Activated CD4-positive, alpha-beta T cell treated with anti-CD3 and anti-CD28 coated beads, Interleukin-2, amount 10 ng/mL, durations not matched to agents 7 days and 5 days (primary cell): ENCODE measurements around the gene AQP6. TPM values are rescaled to one million over a fixed set of nuclear protein-coding genes. Genes with fewer than 3 reads are reported as not detected.

ENCODE experiments used
- CTCF ChIA-PET: fragments of 350-600 bp; sonication (Branson Sonifier 250); formaldehyde crosslinking; loops from one replicate; lab custom pipeline; 2021; ENCODE audit warnings: antibody characterized with exemption; lab: Charles Lee
- POLR2A ChIA-PET: fragments of 350-600 bp; sonication (Branson Sonifier 250); formaldehyde crosslinking; loops from one replicate; lab custom pipeline; 2021; ENCODE audit warnings: antibody characterized with exemption; lab: Charles Lee
- DNase-seq: peaks from one replicate; pipeline ENCODE4 v3.0.0-alpha.2; 2020
- H3K27ac Mint-ChIP-seq: one replicate; pipeline ENCODE4 v1.8.0; 2021; ENCODE audit warnings: mild to moderate bottlenecking, moderate library complexity, mixed read lengths
- H3K27me3 Mint-ChIP-seq: one replicate; pipeline ENCODE4 v1.8.0; 2021; ENCODE audit warnings: mixed read lengths
- H3K36me3 Mint-ChIP-seq: one replicate; pipeline ENCODE4 v1.8.0; 2021; ENCODE audit warnings: low read depth, mixed read lengths
- H3K4me1 Mint-ChIP-seq: one replicate; pipeline ENCODE4 v1.8.0; 2021; ENCODE audit warnings: mixed read lengths
- H3K4me3 Mint-ChIP-seq: one replicate; pipeline ENCODE4 v1.8.0; 2021; ENCODE audit warnings: mild to moderate bottlenecking, moderate library complexity, mixed read lengths
- H3K9me3 Mint-ChIP-seq: one replicate; pipeline ENCODE4 v1.8.0; 2021; ENCODE audit warnings: mixed read lengths
- total RNA-seq, 2 experiments: library from RNA; stranded (reverse); gene quantifications; one replicate each; pipeline ENCODE4 v1.2.3, GENCODE V29; 2021

AQP6 gene
- total RNA-seq, 2 experiments from 2014 or later: not detected

DNA sequence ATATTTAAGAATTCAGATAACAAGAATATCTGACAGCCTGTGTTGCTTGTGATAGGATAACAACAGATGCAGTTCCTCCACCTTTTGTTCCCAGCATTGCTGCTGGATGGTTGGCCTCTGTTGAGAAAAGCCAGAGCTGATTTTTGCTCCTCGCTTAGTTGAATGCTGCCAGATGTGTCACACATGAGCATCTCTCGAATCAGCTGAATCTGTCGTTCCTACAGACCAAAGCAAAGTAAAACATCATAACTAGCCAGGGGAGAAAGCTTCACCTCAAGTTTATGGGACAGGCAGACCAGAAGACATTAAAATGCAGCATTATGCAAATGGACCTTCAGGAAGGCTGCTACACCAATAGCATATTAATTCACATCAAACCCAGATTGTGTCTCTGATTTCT, 32.4 kb downstream of the AQP6 start:
- Mint-ChIP-seq H3K9me3 (no peaks in the 10 kb centered on the region), H3K27me3 (no peaks in the 10 kb centered on the region), H3K27ac (no peak overlapping the region), H3K4me3 (no peak overlapping the region), H3K36me3 (peaks cover 56% of the 10 kb centered on the region), H3K4me1 (peaks cover 11% of the 10 kb centered on the region)
- DNase-seq: no peak
- ChIA-PET POLR2A (no interaction called here), CTCF (interaction anchor here (1.2 to 2.0 kb wide), 2 partner anchors 38 to 39 kb away, joined by 4 to 9 read pairs; no protein-coding TSS in a partner anchor)

DNA sequence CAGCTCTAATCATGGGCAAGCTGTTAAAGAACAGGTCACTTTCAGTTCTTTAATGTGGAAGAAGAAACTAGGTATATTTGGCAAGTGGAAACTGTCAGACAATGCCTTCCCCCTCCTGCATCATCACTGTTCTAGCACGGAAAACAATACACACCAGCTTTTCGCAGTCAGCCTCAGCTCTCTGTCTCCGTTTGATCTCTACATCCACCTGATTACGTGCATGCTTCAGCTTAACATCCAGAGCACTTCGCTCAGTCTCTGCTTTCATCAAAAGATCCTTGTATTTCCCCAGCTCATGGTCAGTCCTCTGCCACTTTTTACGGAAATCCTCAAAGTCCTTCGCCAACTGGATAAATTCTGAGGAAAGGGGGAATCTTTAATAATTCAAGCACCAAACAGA, 33.5 kb downstream of the AQP6 start:
- Mint-ChIP-seq H3K9me3 (no peaks in the 10 kb centered on the region), H3K27me3 (no peaks in the 10 kb centered on the region), H3K4me3 (no peak overlapping the region), H3K36me3 (peaks cover 50% of the 10 kb centered on the region), H3K27ac (peak overlapping the region; percentile 52), H3K4me1 (peaks cover 11% of the 10 kb centered on the region)
- POLR2A ChIA-PET: no interaction called here
- CTCF ChIA-PET: interaction anchor here (0.6 to 2.0 kb wide), 7 partner anchors 10 to 537 kb away, joined by 3 to 9 read pairs (median 3); partner anchors contain the start of gene AQP6
- no peak for DNase-seq

DNA sequence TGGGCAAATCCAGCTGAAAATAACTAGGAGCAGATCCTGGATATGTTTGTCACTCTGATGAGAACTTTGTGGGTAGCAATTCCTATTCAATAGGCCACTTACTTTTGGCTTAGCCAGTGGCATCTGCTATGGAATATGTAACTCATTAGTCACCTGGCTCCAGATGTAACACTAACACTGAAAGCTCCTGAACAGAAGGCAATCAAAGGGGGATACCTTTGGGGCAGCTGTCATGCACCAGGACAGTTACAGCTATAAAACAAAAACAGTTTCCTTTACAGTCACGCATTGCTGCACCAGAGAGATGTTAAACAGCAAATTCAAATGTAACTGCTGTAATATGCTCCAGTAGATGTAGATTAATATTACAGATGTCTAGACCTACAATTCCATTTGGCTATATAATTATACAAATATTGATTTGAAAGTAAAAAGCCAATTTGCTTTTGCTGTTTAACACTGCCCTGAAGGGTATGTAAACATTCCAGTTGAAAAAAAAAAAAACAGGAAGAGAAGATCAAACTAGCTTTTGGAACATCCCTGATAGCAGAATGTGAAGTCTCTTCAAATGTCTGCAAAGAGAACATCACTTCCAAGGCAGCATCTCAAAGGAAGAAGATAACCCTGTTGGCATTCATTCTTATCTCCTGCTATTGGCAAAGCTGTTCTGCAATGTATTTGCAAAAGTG, 34.2 kb downstream of the AQP6 start:
- H3K27me3 Mint-ChIP-seq: no peaks in the 10 kb centered on the region
- no peak overlapping the region for H3K27ac Mint-ChIP-seq
- H3K4me1 Mint-ChIP-seq: peaks cover 11% of the 10 kb centered on the region
- ChIA-PET CTCF (interaction anchor here (0.6 to 2.0 kb wide), 7 partner anchors 11 to 537 kb away, joined by 3 to 9 read pairs (median 3); partner anchors contain the start of gene AQP6), POLR2A (interaction anchor here (1.0 kb wide), 1 partner anchor 53 kb away, joined by 5 read pairs; no protein-coding TSS in a partner anchor)
- H3K9me3 Mint-ChIP-seq: no peaks in the 10 kb centered on the region
- no peak overlapping the region for H3K4me3 Mint-ChIP-seq
- DNase-seq: no peak
- H3K36me3 Mint-ChIP-seq: peaks cover 46% of the 10 kb centered on the region

DNA sequence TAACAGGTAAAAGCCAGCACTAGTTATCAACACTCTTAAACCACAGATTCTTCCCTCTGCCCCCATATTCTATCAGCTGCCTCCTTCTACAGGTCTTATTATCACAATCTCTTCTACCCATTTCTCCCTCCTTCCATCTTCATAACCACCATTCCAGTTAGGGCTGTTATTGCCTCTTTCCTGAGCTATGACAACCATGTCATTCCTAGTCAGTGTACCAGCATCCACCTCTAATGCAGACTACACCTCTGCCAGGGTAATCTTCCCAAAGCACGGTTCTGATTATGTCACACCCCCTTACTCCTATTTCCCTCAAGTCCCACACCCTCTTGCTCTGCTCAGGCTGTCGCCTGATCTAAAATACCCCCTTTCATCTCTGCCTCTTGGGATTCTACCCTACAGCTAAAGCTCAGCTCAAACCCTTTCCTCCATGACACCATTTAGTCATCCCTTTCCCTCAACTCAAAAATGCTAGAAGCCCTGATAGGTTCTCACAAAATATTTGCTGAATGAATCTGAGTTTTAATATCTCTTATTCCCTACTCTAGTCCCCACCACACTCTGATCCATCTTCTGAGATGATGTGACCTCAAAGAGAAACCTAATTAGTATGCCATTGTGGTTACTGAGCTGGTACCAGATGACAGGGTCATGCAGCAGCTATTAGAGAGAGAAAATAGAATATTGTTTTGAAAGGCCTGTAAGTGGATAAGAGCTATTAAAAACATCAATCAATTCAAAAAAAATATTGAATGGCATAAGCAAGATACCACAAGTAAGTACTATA, 40.8 kb downstream of the AQP6 start:
- POLR2A ChIA-PET: interaction anchor here (0.6 kb wide), 2 partner anchors 15 to 41 kb away, joined by 3 to 5 read pairs; no protein-coding TSS in a partner anchor
- peaks cover 26% of the 10 kb centered on the region for H3K4me1 Mint-ChIP-seq

DNA sequence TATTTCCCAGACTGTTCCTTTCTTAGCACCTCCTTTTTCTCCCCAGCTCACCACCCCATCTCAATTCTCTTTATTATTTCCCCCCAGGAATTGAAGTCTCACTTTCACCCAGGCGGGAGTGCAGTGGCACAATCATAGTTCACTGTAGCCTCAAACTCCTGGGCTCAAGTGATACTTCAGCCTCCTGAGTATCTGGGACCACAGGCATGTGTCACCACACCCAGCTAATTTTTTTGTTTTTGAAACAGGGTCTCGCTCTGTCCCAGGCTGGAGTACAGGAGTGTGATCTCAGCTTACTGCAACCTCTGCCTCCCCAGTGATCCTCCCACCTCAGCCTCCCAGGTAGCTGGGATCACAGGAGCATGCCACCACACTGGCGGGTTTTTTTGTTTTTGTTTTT, 41.6 kb downstream of the AQP6 start:
- no peaks in the 10 kb centered on the region for H3K9me3 Mint-ChIP-seq
- no peak overlapping the region for H3K4me3 Mint-ChIP-seq
- DNase-seq: no peak
- ChIA-PET CTCF (interaction anchor here (0.5 to 2.8 kb wide), 8 partner anchors 20 to 436 kb away, joined by 3 to 11 read pairs (median 4); no protein-coding TSS in a partner anchor), POLR2A (interaction anchor here (0.6 kb wide), 1 partner anchor 42 kb away, joined by 3 read pairs; no protein-coding TSS in a partner anchor)
- no peak overlapping the region for H3K27ac Mint-ChIP-seq
- no peaks in the 10 kb centered on the region for H3K27me3 Mint-ChIP-seq
- peaks cover 40% of the 10 kb centered on the region for H3K36me3 Mint-ChIP-seq
- H3K4me1 Mint-ChIP-seq: peaks cover 31% of the 10 kb centered on the region

More for the DNA sequence above, 40.8 kb downstream of the AQP6 start:
- Mint-ChIP-seq H3K9me3 (no peaks in the 10 kb centered on the region), H3K4me3 (no peak overlapping the region), H3K36me3 (peaks cover 35% of the 10 kb centered on the region), H3K27me3 (no peaks in the 10 kb centered on the region), H3K27ac (peak overlapping the region; percentile 6)
- DNase-seq: no peak
- CTCF ChIA-PET: interaction anchor here (0.7 to 2.8 kb wide), 8 partner anchors 19 to 68 kb away, joined by 3 to 11 read pairs (median 4); no protein-coding TSS in a partner anchor

DNA sequence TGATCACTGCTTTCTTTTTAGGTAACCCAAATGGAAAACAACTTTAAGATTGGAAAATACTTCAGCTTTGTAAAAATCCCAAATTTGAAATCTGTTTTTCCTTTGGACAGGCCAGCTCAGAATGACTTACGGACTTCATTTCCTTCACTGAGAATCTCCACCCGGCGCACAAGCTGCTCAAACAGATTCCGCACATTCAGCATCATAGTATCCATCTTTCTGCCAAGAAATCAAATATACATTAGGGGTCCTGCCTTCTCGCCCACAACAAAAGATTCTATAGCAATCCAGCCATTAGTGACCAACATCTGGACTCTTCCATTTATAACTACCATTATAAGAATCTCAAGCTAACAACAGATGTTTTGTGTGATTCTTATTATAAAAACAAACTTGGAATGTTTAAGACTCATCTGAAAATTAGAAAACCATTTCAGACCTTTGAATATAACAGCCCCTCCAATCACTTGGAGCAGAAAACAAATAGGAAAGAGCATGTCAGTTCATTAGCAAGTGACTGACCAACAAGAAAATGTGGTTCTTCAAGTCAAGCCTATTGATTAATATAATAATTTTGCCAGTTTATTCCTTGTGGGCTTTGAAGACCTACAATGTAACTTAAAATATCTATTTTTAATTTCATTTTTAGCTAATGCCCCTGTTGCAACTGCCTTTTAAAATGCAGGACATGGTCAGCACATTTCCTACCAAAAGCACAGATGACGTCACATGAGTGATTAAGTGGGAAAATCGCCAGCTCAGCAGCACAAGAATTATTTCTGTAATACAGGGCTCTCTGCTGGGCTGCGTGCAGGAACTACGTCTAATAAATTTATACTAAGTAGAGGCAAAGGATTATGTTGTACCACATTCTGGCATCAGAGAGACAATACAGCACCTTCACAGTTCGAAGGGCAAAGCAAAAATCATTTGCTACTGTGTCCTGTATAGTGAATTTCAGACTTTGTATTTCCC, 44.0 kb downstream of the AQP6 start:
- POLR2A ChIA-PET: no interaction called here
- no peak for DNase-seq
- Mint-ChIP-seq H3K27ac (no peak overlapping the region), H3K4me3 (no peak overlapping the region), H3K4me1 (peaks cover 39% of the 10 kb centered on the region), H3K36me3 (peaks cover 35% of the 10 kb centered on the region), H3K9me3 (no peaks in the 10 kb centered on the region), H3K27me3 (no peaks in the 10 kb centered on the region)
- CTCF ChIA-PET: interaction anchor here (1.2 to 1.6 kb wide), 2 partner anchors 9 to 22 kb away, joined by 3 to 6 read pairs; partner anchors contain the start of gene RACGAP1

DNA sequence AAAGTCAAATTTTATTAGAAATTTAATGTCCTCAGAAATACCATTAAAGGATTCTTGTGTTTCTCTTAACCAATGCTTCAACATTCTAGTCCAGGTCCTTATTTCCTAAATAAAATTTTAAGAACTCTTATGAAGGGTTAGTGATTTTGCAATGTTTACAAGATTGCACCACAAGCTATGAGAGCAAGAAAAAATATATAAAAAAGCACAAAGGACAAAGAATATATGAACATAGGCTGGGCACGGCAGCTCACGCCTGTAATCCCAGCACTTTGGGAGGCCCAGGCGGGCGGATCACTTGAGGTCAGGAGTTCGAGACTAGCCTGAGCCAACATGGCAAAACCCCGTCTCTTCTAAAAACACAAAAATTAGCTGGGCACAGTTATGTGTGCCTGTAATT, 44.9 kb downstream of the AQP6 start:
- ChIA-PET POLR2A (no interaction called here), CTCF (interaction anchor here (1.0 to 1.6 kb wide), 3 partner anchors 11 to 23 kb away, joined by 3 to 6 read pairs (median 3); no protein-coding TSS in a partner anchor)
- H3K27me3 Mint-ChIP-seq: no peaks in the 10 kb centered on the region
- peaks cover 39% of the 10 kb centered on the region for H3K36me3 Mint-ChIP-seq
- H3K4me3 Mint-ChIP-seq: no peak overlapping the region
- no peak overlapping the region for H3K27ac Mint-ChIP-seq
- H3K4me1 Mint-ChIP-seq: peaks cover 45% of the 10 kb centered on the region
- H3K9me3 Mint-ChIP-seq: no peaks in the 10 kb centered on the region
- DNase-seq: no peak

DNA sequence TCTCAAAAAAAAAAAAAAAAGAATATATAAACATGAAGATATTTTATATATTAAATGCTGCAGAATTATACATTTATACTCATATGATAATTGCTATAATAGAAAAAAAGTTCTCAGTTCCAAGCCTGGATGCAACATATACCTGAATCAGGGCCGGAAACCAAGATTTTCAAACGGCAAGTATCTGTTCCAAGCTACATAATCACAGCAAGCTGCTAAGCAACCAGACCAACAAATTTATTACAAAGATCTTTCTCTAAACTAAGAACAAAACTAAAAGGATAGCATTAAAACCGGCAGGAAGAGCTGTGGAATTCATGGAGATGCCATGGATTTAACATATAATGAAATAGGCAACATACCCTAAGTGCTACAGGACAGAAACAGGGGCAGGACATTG, 45.4 kb downstream of the AQP6 start:
- Mint-ChIP-seq H3K27ac (no peak overlapping the region), H3K36me3 (peaks cover 44% of the 10 kb centered on the region), H3K9me3 (no peaks in the 10 kb centered on the region), H3K4me1 (peaks cover 51% of the 10 kb centered on the region), H3K4me3 (no peak overlapping the region), H3K27me3 (no peaks in the 10 kb centered on the region)
- ChIA-PET POLR2A (interaction anchor here (0.6 kb wide), 1 partner anchor 34 kb away, joined by 12 read pairs; no protein-coding TSS in a partner anchor), CTCF (interaction anchor here (0.6 to 1.6 kb wide), 5 partner anchors 12 to 1385 kb away, joined by 3 to 6 read pairs (median 3); no protein-coding TSS in a partner anchor)
- DNase-seq: no peak

DNA sequence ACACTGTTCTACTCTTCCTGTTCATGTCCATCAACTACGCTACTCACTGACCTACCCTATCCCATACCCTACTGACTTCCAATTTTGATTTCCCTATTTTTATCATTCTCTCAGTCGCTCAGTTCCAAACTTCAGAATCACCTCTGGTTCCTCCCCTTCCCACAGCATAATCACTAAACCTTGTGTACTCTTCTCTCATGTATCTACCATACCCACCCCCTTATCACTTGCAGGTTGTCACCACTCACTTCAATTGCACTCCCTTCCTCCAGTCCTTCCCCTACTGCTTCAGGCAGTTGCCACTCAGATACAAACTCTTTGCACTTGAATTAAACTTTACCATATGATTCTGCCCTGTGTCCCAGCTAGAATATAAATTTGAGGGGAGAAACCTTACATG, 46.2 kb downstream of the AQP6 start:
- Mint-ChIP-seq H3K27me3 (no peaks in the 10 kb centered on the region), H3K9me3 (no peaks in the 10 kb centered on the region), H3K36me3 (peaks cover 41% of the 10 kb centered on the region), H3K4me1 (peaks cover 50% of the 10 kb centered on the region), H3K27ac (peak overlapping the region; percentile 68), H3K4me3 (no peak overlapping the region)
- POLR2A ChIA-PET: no interaction called here
- CTCF ChIA-PET: interaction anchor here (0.6 to 1.6 kb wide), 2 partner anchors 36 to 308 kb away, joined by 3 read pairs; no protein-coding TSS in a partner anchor
- DNase-seq: no peak

DNA sequence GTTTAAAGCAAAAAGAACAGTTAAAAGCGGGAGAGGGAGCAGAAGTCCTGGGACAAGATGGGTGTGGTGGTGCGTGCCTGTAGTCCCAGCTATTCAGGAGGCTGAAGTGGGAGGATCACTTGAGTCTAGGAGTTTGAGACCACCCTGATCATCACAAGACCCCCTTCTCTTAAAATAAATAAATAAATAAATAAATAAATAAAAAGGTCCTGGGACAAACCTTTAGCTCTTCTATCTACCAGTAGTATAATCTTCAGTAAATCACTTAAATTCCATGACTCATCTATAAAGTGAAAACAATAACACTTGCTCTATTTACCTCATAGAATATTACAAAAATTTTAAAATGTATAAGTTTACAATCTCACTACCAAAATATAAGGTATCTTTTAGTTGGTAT, 46.8 kb downstream of the AQP6 start:
- peaks cover 49% of the 10 kb centered on the region for H3K4me1 Mint-ChIP-seq
- H3K36me3 Mint-ChIP-seq: peaks cover 42% of the 10 kb centered on the region
- ChIA-PET POLR2A (no interaction called here), CTCF (interaction anchor here (1.4 to 1.6 kb wide), 2 partner anchors 36 to 92 kb away, joined by 3 to 6 read pairs; partner anchors contain the start of gene COX14)
- H3K27me3 Mint-ChIP-seq: no peaks in the 10 kb centered on the region
- no peak overlapping the region for H3K4me3 Mint-ChIP-seq
- no peak for DNase-seq
- no peak overlapping the region for H3K27ac Mint-ChIP-seq
- no peaks in the 10 kb centered on the region for H3K9me3 Mint-ChIP-seq

DNA sequence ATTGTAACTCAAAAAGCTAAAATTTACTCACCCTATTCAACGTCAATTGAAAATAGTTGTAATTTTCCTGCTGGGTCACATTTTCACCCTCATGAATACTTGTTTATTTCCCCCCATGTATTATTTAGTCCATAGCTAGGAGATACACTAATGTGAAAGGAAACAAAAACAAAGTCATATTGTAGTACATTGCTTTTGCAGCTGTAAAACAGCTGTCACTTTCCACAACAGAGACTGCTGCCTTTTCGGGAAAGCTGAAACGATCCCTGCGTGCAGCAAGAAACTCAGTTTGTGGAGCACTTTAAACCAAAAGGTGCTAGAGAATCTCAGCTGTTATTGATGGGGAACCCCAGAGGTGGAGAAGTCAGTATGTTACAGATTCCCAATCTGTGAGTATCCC, 48.3 kb downstream of the AQP6 start:
- Mint-ChIP-seq H3K9me3 (peaks cover 2% of the 10 kb centered on the region), H3K27ac (no peak overlapping the region), H3K4me1 (peaks cover 53% of the 10 kb centered on the region), H3K27me3 (no peaks in the 10 kb centered on the region), H3K4me3 (no peak overlapping the region), H3K36me3 (peaks cover 42% of the 10 kb centered on the region)
- POLR2A ChIA-PET: no interaction called here
- no peak for DNase-seq
- CTCF ChIA-PET: interaction anchor here (0.6 to 1.9 kb wide), 6 partner anchors 18 to 90 kb away, joined by 3 to 6 read pairs (median 3); partner anchors contain the start of gene COX14
